Measurements from ENCODE around the gene ATL1. TPM values are rescaled to one million over a fixed set of nuclear protein-coding genes. Genes with fewer than 3 reads are reported as not detected.
A peak's percentile ranks its signal among the peaks of the same experiment; 100 is the strongest.

The ATL1 gene
- total and polyA plus RNA-seq, 2 experiments from 2014 or later: 3.5 to 7.0 TPM

DNA sequence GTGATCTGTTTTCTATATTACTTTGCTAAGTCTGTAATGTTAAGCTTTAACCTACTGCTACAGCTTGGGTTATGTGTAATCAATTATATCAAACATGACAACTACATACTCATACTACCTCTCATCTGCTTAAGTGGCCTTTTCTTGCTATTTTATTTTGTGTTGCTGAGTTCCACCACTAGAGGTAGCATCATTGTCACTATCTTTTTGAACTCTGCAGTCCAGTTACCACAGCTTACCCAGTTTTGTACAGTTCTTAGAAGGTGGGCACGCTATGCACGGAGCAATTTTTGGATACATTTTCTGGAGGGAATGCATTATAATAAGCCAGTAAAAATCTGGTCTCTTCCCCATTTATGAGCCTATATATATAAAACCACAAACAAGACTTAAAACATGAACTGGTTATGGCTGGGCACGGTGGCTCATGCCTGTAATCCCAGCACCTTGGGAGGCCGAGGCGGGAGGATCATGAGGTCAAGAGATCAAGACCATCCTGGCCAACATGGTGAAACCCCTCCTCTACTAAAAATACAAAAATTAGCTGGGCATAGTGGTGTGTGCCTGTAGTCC is 59.7 kb downstream of the ATL1 start:
- Histone ChIP-seq H3K4me2 (no peak overlapping the region), H4K20me1 (replicated peaks; ENCODE audit: insufficient read depth) (no peaks in the 10 kb centered on the region), H3K36me3 (ENCODE audit: insufficient read depth) (no peaks in the 10 kb centered on the region), H3F3A (replicated peaks; ENCODE audit: low read depth) (no peaks in the 10 kb centered on the region), H3K27me3 (ENCODE audit: insufficient read depth) (no peaks in the 10 kb centered on the region), H3K4me3 (no peak overlapping the region), H3K79me2 (replicated peaks; ENCODE audit: insufficient read depth) (no peaks in the 10 kb centered on the region), H3K27ac (ENCODE audit: low read depth) (no peak overlapping the region), H3K9me2 (ENCODE audit: insufficient read depth) (no peaks in the 10 kb centered on the region), H3K4me1 (ENCODE audit: insufficient read depth) (no peaks in the 10 kb centered on the region), H2AFZ (no peak overlapping the region)
- ATAC-seq (peak; percentile 86), DNase-seq (ENCODE audit: low spot score) (peak; percentile 60)
- no peaks in the 10 kb centered on the region for H3K27me3 Mint-ChIP-seq (ENCODE audit: insufficient read depth, low read depth, poor library complexity)
- H3K4me1 Mint-ChIP-seq: no peaks in the 10 kb centered on the region
- no peak for TF ChIP-seq NANOG (IDR thresholded peaks at IDR 0.05; ENCODE audit: borderline replicate concordance)
- TF ChIP-seq, protein P1, sequence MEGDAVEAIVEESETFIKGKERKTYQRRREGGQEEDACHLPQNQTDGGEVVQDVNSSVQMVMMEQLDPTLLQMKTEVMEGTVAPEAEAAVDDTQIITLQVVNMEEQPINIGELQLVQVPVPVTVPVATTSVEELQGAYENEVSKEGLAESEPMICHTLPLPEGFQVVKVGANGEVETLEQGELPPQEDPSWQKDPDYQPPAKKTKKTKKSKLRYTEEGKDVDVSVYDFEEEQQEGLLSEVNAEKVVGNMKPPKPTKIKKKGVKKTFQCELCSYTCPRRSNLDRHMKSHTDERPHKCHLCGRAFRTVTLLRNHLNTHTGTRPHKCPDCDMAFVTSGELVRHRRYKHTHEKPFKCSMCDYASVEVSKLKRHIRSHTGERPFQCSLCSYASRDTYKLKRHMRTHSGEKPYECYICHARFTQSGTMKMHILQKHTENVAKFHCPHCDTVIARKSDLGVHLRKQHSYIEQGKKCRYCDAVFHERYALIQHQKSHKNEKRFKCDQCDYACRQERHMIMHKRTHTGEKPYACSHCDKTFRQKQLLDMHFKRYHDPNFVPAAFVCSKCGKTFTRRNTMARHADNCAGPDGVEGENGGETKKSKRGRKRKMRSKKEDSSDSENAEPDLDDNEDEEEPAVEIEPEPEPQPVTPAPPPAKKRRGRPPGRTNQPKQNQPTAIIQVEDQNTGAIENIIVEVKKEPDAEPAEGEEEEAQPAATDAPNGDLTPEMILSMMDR (conservative IDR thresholded peaks at IDR 0.05; ENCODE audit: low read depth in 2 of 2): peak; percentile 61 to 66
- H3K4me3 Mint-ChIP-seq: no peak overlapping the region
- no peaks in the 10 kb centered on the region for H3K9me3 Mint-ChIP-seq
- H3K27ac Mint-ChIP-seq: no peak overlapping the region
- H3K36me3 Mint-ChIP-seq (ENCODE audit: low read depth): no peaks in the 10 kb centered on the region

DNA sequence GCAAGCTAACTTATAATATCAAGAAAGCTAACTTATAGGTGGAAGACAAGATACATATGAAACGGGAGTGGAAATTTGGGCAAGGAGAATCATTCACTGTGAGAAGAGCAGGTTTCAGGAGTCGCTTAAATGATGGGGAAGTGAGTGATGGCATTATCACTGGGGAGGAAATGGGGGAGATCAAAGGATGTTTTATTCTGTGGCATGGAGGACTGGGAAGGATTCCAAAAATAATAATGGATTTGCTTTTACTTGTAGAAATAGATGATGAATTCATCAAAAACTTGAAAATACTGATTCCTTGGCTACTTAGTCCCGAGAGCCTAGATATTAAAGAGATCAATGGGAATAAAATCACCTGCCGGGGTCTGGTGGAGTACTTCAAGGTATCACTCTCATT is 60.4 kb downstream of the ATL1 start:
- H3K4me3 ChIP-seq: no peak overlapping the region
- ATAC-seq: no peak
- no peaks in the 10 kb centered on the region for H3K36me3 ChIP-seq (ENCODE audit: insufficient read depth)
- H3K4me1 ChIP-seq (ENCODE audit: insufficient read depth): no peaks in the 10 kb centered on the region
- H3K27me3 ChIP-seq (ENCODE audit: insufficient read depth): no peaks in the 10 kb centered on the region
- no peaks in the 10 kb centered on the region for H3F3A ChIP-seq (replicated peaks; ENCODE audit: low read depth)
- Mint-ChIP-seq H3K27me3 (ENCODE audit: insufficient read depth, low read depth, poor library complexity) (peaks cover 1% of the 10 kb centered on the region), H3K4me1 (no peaks in the 10 kb centered on the region), H3K36me3 (ENCODE audit: low read depth) (no peaks in the 10 kb centered on the region), H3K9me3 (no peaks in the 10 kb centered on the region), H3K4me3 (no peak overlapping the region), H3K27ac (no peak overlapping the region)
- H3K79me2 ChIP-seq (replicated peaks; ENCODE audit: insufficient read depth): no peaks in the 10 kb centered on the region
- H3K4me2 ChIP-seq: no peak overlapping the region
- no peaks in the 10 kb centered on the region for H4K20me1 ChIP-seq (replicated peaks; ENCODE audit: insufficient read depth)
- no peaks in the 10 kb centered on the region for H3K9me2 ChIP-seq (ENCODE audit: insufficient read depth)
- no peak for DNase-seq (ENCODE audit: low spot score)
- no peak overlapping the region for H3K27ac ChIP-seq (ENCODE audit: low read depth)
- H2AFZ ChIP-seq: no peak overlapping the region
- TF ChIP-seq EZH2 (IDR thresholded peaks at IDR 0.05; ENCODE audit: low read depth, unreplicated experiment): no peak
- no peak for TF ChIP-seq POLR2AphosphoS5 (IDR thresholded peaks at IDR 0.05; ENCODE audit: low read depth)
- no peak for TF ChIP-seq ZNF331 (CRISPR knock-in tag; IDR thresholded peaks at IDR 0.05; ENCODE audit: low read depth)
- TF ChIP-seq, protein P2, sequence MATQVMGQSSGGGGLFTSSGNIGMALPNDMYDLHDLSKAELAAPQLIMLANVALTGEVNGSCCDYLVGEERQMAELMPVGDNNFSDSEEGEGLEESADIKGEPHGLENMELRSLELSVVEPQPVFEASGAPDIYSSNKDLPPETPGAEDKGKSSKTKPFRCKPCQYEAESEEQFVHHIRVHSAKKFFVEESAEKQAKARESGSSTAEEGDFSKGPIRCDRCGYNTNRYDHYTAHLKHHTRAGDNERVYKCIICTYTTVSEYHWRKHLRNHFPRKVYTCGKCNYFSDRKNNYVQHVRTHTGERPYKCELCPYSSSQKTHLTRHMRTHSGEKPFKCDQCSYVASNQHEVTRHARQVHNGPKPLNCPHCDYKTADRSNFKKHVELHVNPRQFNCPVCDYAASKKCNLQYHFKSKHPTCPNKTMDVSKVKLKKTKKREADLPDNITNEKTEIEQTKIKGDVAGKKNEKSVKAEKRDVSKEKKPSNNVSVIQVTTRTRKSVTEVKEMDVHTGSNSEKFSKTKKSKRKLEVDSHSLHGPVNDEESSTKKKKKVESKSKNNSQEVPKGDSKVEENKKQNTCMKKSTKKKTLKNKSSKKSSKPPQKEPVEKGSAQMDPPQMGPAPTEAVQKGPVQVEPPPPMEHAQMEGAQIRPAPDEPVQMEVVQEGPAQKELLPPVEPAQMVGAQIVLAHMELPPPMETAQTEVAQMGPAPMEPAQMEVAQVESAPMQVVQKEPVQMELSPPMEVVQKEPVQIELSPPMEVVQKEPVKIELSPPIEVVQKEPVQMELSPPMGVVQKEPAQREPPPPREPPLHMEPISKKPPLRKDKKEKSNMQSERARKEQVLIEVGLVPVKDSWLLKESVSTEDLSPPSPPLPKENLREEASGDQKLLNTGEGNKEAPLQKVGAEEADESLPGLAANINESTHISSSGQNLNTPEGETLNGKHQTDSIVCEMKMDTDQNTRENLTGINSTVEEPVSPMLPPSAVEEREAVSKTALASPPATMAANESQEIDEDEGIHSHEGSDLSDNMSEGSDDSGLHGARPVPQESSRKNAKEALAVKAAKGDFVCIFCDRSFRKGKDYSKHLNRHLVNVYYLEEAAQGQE (IDR thresholded peaks at IDR 0.05; ENCODE audit: unreplicated experiment): no peak
- TF ChIP-seq, protein P3, sequence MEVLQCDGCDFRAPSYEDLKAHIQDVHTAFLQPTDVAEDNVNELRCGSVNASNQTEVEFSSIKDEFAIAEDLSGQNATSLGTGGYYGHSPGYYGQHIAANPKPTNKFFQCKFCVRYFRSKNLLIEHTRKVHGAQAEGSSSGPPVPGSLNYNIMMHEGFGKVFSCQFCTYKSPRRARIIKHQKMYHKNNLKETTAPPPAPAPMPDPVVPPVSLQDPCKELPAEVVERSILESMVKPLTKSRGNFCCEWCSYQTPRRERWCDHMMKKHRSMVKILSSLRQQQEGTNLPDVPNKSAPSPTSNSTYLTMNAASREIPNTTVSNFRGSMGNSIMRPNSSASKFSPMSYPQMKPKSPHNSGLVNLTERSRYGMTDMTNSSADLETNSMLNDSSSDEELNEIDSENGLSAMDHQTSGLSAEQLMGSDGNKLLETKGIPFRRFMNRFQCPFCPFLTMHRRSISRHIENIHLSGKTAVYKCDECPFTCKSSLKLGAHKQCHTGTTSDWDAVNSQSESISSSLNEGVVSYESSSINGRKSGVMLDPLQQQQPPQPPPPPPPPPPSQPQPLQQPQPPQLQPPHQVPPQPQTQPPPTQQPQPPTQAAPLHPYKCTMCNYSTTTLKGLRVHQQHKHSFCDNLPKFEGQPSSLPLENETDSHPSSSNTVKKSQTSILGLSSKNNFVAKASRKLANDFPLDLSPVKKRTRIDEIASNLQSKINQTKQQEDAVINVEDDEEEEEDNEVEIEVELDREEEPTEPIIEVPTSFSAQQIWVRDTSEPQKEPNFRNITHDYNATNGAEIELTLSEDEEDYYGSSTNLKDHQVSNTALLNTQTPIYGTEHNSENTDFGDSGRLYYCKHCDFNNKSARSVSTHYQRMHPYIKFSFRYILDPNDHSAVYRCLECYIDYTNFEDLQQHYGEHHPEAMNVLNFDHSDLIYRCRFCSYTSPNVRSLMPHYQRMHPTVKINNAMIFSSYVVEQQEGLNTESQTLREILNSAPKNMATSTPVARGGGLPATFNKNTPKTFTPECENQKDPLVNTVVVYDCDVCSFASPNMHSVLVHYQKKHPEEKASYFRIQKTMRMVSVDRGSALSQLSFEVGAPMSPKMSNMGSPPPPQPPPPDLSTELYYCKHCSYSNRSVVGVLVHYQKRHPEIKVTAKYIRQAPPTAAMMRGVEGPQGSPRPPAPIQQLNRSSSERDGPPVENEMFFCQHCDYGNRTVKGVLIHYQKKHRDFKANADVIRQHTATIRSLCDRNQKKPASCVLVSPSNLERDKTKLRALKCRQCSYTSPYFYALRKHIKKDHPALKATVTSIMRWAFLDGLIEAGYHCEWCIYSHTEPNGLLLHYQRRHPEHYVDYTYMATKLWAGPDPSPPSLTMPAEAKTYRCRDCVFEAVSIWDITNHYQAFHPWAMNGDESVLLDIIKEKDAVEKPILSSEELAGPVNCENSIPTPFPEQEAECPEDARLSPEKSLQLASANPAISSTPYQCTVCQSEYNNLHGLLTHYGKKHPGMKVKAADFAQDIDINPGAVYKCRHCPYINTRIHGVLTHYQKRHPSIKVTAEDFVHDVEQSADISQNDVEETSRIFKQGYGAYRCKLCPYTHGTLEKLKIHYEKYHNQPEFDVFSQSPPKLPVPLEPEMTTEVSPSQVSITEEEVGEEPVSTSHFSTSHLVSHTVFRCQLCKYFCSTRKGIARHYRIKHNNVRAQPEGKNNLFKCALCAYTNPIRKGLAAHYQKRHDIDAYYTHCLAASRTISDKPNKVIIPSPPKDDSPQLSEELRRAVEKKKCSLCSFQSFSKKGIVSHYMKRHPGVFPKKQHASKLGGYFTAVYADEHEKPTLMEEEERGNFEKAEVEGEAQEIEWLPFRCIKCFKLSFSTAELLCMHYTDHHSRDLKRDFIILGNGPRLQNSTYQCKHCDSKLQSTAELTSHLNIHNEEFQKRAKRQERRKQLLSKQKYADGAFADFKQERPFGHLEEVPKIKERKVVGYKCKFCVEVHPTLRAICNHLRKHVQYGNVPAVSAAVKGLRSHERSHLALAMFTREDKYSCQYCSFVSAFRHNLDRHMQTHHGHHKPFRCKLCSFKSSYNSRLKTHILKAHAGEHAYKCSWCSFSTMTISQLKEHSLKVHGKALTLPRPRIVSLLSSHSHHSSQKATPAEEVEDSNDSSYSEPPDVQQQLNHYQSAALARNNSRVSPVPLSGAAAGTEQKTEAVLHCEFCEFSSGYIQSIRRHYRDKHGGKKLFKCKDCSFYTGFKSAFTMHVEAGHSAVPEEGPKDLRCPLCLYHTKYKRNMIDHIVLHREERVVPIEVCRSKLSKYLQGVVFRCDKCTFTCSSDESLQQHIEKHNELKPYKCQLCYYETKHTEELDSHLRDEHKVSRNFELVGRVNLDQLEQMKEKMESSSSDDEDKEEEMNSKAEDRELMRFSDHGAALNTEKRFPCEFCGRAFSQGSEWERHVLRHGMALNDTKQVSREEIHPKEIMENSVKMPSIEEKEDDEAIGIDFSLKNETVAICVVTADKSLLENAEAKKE (CRISPR knock-in tag; IDR thresholded peaks at IDR 0.05): no peak
- TF ChIP-seq, protein P4, sequence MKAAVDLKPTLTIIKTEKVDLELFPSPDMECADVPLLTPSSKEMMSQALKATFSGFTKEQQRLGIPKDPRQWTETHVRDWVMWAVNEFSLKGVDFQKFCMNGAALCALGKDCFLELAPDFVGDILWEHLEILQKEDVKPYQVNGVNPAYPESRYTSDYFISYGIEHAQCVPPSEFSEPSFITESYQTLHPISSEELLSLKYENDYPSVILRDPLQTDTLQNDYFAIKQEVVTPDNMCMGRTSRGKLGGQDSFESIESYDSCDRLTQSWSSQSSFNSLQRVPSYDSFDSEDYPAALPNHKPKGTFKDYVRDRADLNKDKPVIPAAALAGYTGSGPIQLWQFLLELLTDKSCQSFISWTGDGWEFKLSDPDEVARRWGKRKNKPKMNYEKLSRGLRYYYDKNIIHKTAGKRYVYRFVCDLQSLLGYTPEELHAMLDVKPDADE (IDR thresholded peaks at IDR 0.05): no peak
- no peak for TF ChIP-seq CREB1 (CRISPR knock-in tag; IDR thresholded peaks at IDR 0.05; ENCODE audit: low read depth)

All from GM23338 (cell line).